HG02884 (cell line): Measurements from ENCODE around the gene GINS1.
A peak's percentile ranks its signal among the peaks of the same experiment; 100 is the strongest.
"Not testable (repeated sequence)": the region's sequence is repeated elsewhere in the genome, so short reads cannot be mapped to it uniquely, and the experiment has no call there.

Experiments
- ATAC-seq: cut with Tn5 transposase; IDR thresholded peaks from one replicate; pipeline ENCODE4 v1.9.1; 2021; ENCODE audit warnings: mild to moderate bottlenecking, moderate library complexity; ENCODE audit not compliant: unreplicated experiment

GINS1 gene

DNA sequence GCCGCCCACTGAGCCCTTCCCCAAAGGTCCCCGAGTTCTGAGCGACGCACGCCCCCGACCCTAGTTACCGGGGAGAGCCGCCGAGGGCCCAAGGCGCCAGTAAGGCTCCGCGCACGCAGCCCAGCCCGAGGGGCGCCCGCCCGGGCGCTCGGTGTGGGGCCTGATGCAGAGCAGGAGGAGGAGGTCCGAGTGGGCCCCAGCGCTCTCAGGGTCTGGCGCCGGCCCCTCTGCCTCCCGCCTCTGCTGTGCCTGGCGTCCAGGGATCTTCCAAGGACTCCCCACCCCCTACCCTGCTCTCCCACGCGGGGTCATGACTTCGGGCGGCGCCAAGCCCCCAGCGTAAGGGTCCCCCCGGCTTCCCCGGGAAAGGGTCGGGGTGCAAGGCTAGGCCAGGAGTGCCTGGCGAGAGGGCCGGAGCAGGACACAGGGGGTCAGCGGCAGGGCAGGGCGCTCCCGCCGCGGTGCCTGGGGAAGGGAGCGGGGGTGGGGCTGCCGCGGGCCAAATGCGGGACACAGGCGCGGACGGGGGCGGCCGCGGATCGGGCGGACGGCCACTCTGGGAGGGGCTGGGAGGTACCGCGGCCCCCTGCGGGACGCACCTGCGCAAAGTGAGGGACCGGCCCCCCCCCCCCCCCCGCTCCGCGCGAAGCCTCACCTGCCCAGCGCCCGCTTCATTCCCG, 17.5 kb upstream of the GINS1 start:
- ATAC-seq, result peak; percentile 30

DNA sequence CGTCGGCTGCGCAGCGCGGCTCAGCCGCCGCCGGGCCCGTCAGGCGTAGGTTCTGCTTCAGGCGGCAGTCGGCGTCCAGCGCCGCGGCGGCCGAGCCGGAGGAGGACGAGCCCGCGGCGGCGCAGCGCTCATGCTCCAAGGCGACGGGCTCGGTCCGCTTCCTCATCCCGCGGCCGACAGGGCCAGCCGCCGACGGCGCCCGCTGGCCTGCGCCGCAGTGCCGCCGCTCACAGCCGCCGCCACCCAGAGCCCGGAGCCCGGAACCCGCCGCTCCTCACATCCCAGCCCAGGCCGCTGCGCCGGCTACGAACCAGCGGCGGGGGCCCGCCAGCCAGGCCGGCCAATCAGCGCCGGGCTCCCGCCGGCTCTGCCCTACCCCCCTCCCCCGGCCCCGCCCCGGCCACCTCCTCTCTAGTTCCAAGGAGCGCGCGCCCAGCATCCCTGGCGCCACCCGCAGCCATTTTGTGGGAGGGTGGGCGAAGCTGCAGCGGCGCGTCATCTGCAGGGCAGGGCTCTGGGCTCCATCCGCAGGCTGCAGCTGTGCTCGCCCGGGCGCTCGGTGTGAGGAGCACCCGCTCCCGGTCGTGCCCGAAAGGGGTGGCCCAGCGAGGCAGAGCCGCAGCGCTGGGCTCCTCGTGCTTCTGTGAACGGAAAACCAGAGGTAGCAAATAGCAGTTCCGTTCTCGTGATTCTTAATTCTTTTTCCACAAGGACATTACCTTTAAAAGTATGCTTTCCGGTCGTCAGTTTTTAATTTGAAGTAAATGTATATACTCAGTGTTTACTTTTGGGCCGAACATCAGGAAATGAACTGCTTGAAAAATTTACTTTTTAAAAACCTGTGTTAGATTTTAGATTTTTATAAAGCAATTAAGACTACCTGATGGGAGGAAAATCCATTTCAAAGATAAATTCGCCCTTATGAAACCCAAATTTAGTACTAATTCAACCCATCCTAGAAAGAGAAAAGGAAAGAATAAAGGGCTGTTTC, 16.6 kb upstream of the GINS1 start, which contains the start of gene ABHD12:
Gene ABHD12, minus strand, starts transcription at position 298 of the 991 bp plus-strand sequence. Its CDS starts 132 bp downstream, at position 166.
- peak; percentile 86 for ATAC-seq

GRCh38 chr20:25394276-25394675, 13.2 kb upstream of the GINS1 start:
- ATAC-seq, result no peak

DNA sequence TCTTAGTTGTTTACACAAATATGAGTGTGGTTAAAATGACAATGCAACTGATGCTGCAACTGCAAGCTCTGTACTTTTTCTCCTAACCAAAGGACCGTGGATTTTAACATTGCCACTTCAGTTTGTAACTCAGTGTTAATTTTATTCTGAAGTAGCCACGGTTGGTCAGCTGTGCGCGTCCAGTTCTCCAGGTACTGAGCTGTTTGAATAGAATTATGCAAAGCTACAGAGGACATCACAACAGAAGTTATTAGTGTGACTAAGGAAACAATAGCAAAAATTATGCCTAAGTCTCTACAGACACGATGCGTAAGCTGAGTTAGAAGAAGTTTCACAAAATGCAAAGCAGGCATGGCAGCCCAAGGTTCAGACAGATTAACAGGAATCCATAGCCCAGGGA, 12.5 kb upstream of the GINS1 start:
- ATAC-seq, result no peak

DNA sequence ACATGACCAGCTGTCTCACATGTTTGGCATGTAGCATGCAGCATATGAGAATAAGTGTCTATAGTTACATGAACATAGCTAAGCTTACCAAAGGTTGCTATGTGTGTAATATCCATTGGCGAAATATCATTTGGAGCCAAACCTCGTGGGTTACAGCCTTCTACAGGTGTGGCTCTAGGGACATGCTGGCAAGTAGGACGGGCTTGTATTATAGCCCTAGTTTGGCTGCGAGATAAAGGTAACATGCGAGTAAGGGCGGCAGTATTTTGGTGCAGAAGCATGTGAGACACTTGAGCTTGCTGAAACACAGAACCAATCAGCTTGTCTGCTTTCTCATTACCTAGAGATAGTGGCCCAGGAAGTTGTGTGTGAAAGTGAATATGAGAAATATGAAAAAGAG, 10.4 kb upstream of the GINS1 start:
- ATAC-seq, result no peak

DNA sequence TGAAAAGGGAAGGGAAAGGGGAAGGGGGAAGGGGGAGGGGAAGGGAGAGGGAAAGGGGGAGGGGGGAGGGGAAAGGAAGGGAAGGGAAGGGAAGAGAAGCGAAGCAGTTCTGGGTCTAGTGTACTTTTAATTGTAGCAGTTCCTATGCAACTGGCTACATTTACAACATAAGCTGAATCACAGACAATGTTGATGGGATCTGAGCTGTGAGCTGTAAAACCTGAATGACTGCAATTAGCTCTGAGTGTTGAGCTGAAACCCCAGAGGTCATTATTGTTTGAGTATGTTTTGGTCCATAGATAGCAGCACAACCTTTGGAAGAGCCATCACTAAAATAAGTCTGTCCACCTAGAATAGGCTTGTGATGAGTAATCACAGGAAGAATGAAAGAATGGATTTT, 9.7 kb upstream of the GINS1 start:
- no peak for ATAC-seq

DNA sequence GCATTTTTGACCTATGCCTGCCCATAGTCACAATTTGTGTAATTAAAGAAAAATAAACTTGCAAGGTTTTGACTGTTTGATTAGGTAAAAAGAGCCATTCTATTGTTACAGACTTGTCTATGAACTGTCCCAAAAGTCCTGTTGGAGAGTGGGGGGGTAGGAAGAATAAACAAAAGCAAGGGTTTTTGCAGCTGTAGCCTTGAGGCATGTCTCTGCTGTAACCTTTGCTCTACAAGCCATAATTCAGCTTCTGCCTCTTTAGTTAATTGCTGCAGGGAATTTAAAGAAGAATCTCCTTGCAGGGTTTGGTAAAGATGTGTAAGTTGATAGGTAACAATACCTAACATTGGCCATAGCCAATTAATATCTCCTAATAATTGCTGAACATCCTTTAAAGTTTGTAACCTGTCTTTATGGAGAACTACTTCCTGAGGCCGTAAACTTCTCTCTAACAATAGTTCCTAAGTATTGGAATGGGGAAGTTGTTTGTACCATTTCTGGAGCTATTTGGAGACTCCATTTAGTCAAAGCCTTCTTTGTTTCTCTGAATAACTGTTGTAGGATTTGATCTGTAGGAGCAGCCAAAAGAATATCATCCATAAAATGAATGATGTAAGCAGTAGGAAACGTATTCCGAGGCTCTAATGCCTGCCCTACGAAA, 9.0 kb upstream of the GINS1 start:
- ATAC-seq, result no peak

GRCh38 chr20:25399037-25399430, 8.4 kb upstream of the GINS1 start:
- peak; percentile 66 for ATAC-seq

GRCh38 chr20:25400291-25400732, 7.2 kb upstream of the GINS1 start:
- ATAC-seq, result not testable (repeated sequence)

- no peak for ATAC-seq
These were observed 4.9 kb upstream of the GINS1 start for GRCh38 chr20:25402583-25402982.

GRCh38 chr20:25408170-25408547, 686 bp downstream of the GINS1 start:
- ATAC-seq, result no peak

DNA sequence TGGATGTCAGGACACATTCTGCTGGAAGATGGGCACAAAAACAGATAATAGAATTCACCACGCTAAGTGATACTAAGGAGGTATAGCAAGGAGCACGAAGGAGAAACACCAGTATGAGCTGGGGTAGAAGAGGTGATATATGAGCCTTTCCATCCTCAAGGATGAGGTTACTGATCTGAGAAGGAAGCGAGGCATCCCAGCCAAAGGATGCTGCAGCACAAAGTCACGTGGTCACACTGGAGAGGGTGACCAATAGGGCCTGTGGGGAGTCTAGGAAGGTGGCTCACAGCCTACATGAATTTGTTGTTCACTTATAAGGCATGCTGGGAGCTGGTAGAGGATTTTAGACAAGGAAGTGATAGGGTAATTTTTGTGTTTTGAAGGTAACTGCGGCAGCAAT, 1.4 kb downstream of the GINS1 start:
- ATAC-seq, result no peak

DNA sequence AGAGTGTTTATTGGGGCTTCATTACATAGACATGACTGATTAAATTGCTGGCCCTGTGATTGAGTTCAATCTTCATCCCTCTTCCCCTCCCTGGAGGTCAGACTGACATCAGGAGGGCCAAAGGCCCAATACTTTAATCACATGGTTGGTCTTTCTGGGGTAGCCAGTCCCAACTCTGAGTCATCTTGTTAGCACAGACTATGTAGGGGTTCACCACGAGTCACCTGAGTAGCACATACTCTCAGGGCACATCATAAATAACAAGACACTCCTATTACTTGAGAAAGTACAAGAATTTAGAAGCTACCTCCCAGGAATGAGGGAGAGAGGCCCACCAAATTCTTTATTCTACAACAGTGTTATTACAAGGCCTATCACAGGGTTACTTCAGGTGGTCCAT, 11.3 kb downstream of the GINS1 start:
- ATAC-seq, result no peak

DNA sequence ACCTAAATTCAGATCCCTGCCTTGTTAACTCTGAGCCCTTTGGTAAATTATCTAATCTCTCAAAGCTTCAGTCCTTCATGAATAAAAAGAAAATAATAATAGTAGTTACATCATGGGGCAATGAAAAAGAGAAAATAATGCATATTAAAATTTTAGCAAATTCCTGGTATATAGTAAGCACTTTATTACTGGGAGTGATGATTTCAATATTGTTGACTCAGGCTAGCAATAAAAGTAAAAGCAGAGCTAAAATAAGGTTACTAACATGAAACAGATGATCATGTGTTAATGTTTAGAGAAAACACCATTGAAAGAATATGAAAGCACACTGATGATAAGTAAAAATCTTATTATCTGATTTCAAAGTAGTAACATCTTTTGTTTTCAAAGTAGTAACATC, 13.6 kb downstream of the GINS1 start:
- no peak for ATAC-seq

DNA sequence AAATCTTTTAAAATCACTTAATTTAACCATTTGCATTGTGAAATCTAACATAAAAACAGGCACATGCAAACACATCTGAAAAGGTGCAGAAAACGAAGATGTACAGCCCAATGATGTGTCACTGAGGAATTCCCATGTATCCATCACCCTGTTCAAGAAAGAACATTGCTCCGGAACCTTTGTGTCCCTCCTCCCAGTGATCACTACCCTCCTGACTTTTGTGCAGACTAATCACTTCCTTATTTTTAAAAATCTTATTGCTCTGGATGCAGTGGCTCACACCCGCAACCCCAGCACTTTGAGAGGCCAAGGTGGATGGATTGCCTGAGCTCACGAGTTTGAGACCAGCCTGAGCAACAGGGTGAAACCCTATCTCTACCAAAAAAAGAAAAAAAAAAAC, 14.6 kb downstream of the GINS1 start:
- ATAC-seq, result no peak

DNA sequence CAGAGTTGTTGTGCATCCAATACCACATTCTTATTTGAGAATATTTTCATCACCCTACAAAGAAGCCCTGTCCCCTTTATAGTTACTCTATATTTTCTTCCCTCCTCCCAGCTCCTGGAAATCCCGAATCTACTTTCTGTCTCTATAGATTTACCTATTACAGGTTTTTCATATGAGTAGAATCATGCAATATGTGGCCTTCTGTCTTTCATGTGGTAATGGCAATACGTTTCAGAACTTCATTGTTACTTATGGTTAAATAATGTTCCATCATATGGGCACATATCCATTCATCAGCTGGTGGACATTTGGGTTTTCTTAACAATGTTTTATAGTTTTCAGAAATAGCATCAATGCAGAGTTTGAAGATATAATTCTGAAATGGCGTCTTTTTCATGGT, 17.1 kb downstream of the GINS1 start:
- ATAC-seq, result no peak

DNA sequence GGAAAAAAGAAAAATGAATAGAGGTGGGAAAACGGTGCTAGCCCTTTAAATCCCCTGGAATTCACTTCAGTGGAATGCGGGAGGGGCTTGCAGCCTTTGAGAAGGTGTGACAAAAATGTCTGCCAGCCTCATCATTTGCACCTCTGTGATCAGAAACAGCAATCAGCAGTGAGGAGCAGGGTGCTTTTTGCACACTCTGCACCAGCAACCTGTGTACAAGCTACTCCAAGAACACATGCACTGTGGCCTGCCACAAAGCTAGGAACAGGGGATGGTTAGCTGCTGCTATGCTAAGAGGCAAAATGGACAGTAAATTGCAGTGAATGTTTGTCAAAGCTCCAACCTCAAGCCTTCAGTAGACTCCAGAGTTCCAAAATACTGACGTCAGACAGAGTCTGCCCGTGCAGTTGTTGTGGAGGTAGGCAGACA, 29.7 kb downstream of the GINS1 start:
- ATAC-seq, result no peak

DNA sequence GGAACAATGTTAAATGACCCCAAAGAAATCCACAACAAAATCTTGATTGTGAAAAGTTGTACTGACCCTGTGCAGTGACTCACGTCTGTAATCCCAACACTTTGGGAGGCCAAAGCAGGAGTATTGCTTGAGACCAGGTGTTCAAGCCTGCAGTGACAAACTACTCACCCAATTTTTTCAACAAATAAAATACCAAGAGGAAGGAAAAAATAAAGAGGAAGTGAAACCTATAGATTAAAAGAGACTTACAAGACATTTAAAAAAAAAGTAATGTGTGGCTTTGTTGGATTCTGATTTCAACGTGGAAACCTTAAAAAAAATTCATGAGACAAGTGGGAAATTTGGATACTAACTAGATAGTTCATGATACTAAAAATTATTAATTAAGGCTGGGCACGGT, 31.9 kb downstream of the GINS1 start:
- ATAC-seq, result peak; percentile 61

DNA sequence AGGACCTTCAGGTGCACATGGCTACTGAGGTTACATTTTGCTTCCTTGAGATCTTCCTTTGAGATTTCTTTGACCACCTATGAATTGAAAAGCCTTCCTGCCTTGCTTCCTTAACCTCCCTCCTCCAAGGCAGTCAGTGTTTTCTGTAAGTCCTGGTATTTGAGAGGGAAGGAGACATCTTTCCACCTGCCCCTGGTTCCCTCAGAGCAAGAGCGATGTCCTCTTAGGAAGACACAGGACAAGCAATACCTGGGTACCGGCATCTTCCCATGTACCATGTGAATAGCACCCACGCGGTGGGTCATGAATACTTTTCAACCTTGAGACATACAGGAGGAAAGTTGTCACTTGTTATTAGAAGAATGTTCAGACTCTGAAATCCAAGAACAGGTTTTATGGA, 37.1 kb downstream of the GINS1 start:
- ATAC-seq, result no peak

DNA sequence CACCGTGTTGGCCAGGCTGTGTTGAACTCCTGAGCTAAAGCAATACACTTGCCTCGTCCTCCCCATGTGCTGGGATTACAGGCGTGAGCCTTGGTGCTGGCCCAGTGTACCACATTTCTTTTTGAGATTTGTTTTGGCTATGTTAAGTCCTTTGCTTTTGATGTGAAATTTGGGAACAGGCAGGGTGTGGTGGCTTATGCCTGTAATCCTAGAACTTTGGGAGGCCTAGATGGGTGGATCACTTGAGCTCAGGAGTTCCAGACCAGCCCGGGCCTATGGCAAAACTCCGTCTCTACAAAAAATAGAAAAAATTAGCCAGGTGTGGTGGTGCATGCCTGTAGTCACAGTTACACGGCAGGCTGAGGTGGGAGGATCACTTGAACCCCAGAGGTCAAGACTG, 40.2 kb downstream of the GINS1 start:
- no peak for ATAC-seq

DNA sequence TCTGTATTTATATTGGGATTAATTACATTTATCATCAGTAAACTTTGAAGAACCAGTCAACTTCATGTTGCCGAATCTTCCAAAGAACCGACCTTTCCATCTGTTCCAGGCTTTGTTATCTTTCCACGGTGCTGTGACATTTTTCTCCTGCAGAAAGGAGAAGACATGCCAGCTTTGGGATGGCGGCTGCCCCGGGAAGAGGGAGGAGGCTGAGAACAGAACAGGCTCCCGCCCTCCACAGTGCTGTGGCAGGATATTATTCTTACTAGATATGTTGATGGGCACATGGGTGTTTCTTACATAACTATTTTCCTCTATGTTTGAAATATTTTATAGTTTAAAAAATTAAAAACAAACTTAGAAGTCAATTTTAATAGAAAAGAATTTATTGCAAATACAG, 44.9 kb downstream of the GINS1 start:
- no peak for ATAC-seq
